AG10803 (cell line): ENCODE results near the gene NR1I2.

Experiments used
- DNase-seq: peaks from one replicate; pipeline ENCODE4 v3.0.0; 2010; ENCODE audit warnings: low read depth
- H3K4me3 ChIP-seq: 2 replicates; pipeline ENCODE4 v1.5.1; 2011; ENCODE audit warnings: mild to moderate bottlenecking, low read length, control low read depth
- CTCF ChIP-seq: conservative IDR thresholded peaks from 2 replicates; pipeline ENCODE4 v1.5.1; 2011; ENCODE audit warnings: mild to moderate bottlenecking, low read length, control low read depth, inconsistent platforms

The NR1I2 gene

GRCh38 chr3:119746423-119746822 is 35.5 kb upstream of the NR1I2 start:
- no peak overlapping the region for H3K4me3 ChIP-seq
- TF ChIP-seq CTCF, result no peak
- DNase-seq, result no peak

DNA sequence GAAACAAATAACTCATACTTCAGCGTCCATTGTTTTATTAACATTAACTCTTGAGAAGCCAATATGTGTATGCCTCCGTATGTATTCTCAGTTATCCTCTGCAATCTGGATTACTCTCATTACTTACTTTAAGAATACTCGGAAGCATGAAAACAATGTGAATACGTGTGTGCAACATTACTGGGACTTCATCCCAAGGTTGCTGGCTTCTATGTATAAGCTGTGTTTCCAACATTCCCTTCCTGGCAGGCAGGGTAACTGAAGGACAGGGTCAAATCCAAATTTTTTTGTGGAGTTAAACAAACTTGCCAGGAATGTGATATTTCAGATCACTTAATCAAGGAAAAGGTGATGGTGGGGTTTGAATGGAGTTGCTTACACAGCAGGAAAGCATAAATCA is 34.5 kb upstream of the NR1I2 start:
- no peak for DNase-seq
- no peak for TF ChIP-seq CTCF

DNA sequence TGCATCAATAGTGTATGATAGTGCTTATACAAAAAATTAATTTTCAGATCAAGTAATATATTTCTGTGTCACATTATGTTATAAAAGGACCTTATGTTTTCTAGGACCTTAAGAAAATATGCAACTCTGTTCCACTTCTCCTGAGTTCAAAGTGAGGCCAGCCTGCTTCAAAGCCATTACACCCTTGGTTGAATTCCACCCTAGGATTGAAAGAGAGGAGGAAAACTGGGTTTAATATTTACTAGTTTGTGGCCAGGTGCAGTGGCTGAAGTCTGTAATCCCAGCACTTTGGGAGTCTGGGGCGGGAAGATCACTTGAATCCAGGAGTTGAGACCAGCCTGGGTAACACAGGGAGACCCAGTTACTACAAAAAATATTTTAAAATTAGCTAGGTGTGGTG is 32.9 kb upstream of the NR1I2 start:
- H3K4me3 ChIP-seq, result no peak overlapping the region
- no peak for DNase-seq
- no peak for TF ChIP-seq CTCF

More for the DNA sequence above, 34.5 kb upstream of the NR1I2 start:
- H3K4me3 ChIP-seq, result no peak overlapping the region

- TF ChIP-seq CTCF, result no peak
- H3K4me3 ChIP-seq, result no peak overlapping the region
- DNase-seq, result no peak
Observed at GRCh38 chr3:119751423-119751822, 30.5 kb upstream of the NR1I2 start.

DNA sequence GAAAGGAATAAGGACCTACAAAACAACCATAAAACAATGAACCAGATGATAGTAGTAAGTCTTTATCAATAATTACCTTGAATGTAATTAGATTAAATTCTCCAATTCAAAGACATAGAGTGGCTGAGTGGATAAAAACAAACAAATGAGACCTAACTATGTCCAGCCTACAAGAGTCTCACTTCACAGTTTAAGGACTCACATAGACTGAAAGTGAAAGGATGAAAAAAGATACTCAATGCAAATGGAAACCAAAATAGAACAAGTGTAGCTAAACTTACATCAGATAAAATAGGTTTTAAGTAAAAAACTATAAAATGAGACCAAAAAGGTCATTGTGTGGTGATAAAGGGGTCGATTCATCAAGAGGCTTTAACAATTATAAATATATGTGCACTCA is 21.9 kb upstream of the NR1I2 start:
- H3K4me3 ChIP-seq, result no peak overlapping the region
- no peak for DNase-seq
- no peak for TF ChIP-seq CTCF

GRCh38 chr3:119762876-119763275 is 19.0 kb upstream of the NR1I2 start:
- TF ChIP-seq CTCF, result no peak
- no peak overlapping the region for H3K4me3 ChIP-seq
- DNase-seq, result peak; percentile 51

DNA sequence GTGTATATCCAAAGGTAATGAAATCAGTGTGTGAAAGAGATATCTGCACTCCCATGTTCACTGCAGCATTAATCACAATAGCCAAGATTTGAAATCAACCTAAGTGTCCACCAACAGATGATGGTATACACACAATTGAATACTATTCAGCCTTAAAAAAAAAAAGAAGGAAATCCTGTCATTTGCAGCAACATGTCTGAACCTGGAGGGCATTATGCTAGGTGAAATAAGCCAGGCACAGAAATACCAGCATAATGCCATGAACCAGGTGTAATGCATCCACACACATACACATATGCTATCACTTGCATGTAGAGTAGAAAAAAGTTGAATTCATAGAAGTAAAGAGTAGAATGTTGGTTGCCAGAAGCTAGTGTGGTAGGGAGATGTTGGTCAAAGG is 18.4 kb upstream of the NR1I2 start:
- DNase-seq, result no peak
- TF ChIP-seq CTCF, result no peak
- H3K4me3 ChIP-seq, result no peak overlapping the region
